ENCODE results near the gene ZNF530. TPM values are rescaled to one million over a fixed set of nuclear protein-coding genes. Genes with fewer than 3 reads are reported as not detected.

The ZNF530 gene
- total RNA-seq, 1 experiment from 2014 or later, result 11.3 TPM

- Histone ChIP-seq H3K27ac (ENCODE audit: low read depth, low read length, poor library complexity, severe bottlenecking) (no peak overlapping the region), H3K9me3 (ENCODE audit: low read depth, low read length, poor library complexity, severe bottlenecking) (peaks cover 100% of the 10 kb centered on the region), H3K27me3 (replicated peaks; ENCODE audit: insufficient read depth, low read depth, low read length, poor library complexity) (no peaks in the 10 kb centered on the region), H3K4me1 (ENCODE audit: insufficient read depth, low read length, poor library complexity, severe bottlenecking) (no peaks in the 10 kb centered on the region), H3K36me3 (ENCODE audit: insufficient read depth, low read length, poor library complexity, severe bottlenecking) (peaks cover 88% of the 10 kb centered on the region), H3K4me3 (ENCODE audit: low read depth, low read length, poor library complexity, severe bottlenecking) (no peak overlapping the region)
- no peak for DNase-seq (ENCODE audit: low spot score)
- ChIA-PET CTCF (no interaction called here), POLR2A (ENCODE audit: low non-redundant PET) (no interaction called here)
- intact Hi-C loops (cut with micrococcal nuclease; ENCODE audit: unreplicated experiment), result no loop called here
- TF ChIP-seq EZH2 (IDR thresholded peaks at IDR 0.05; ENCODE audit: borderline replicate concordance, low read depth, low read length, poor library complexity, severe bottlenecking) (no peak), CTCF (conservative IDR thresholded peaks at IDR 0.05; ENCODE audit: low read depth, low read length) (no peak)
- BruUV-seq (replicated peaks), result no TSS peak
These were observed 21.1 kb downstream of the ZNF530 start for GRCh38 chr19:57620673-57621348.

GRCh38 chr19:57623091-57623490, 23.4 kb downstream of the ZNF530 start:
- TF ChIP-seq CTCF (conservative IDR thresholded peaks at IDR 0.05; ENCODE audit: low read depth, low read length) (no peak), EZH2 (IDR thresholded peaks at IDR 0.05; ENCODE audit: borderline replicate concordance, low read depth, low read length, poor library complexity, severe bottlenecking) (no peak)
- ChIA-PET POLR2A (ENCODE audit: low non-redundant PET) (no interaction called here), CTCF (no interaction called here)
- Histone ChIP-seq H3K9me3 (ENCODE audit: low read depth, low read length, poor library complexity, severe bottlenecking) (peaks cover 86% of the 10 kb centered on the region), H3K4me1 (ENCODE audit: insufficient read depth, low read length, poor library complexity, severe bottlenecking) (no peaks in the 10 kb centered on the region), H3K27me3 (replicated peaks; ENCODE audit: insufficient read depth, low read depth, low read length, poor library complexity) (no peaks in the 10 kb centered on the region), H3K36me3 (ENCODE audit: insufficient read depth, low read length, poor library complexity, severe bottlenecking) (peaks cover 66% of the 10 kb centered on the region), H3K27ac (ENCODE audit: low read depth, low read length, poor library complexity, severe bottlenecking) (no peak overlapping the region), H3K4me3 (ENCODE audit: low read depth, low read length, poor library complexity, severe bottlenecking) (no peak overlapping the region)
- DNase-seq (ENCODE audit: low spot score), result no peak
- no TSS peak for BruUV-seq (replicated peaks)
- intact Hi-C loops (cut with micrococcal nuclease; ENCODE audit: unreplicated experiment), result no loop called here

GRCh38 chr19:57632987-57633831, 33.5 kb downstream of the ZNF530 start, which contains the start of gene ZNF211:
Gene ZNF211, plus strand, starts transcription at chr19:57633168. Its CDS starts 179 bp downstream, at chr19:57633347.
- no TSS peak for BruUV-seq (replicated peaks)
- POLR2A ChIA-PET (ENCODE audit: low non-redundant PET), result no interaction called here
- Histone ChIP-seq H3K27ac (ENCODE audit: low read depth, low read length, poor library complexity, severe bottlenecking) (no peak within 1 kb of the TSS), H3K27me3 (replicated peaks; ENCODE audit: insufficient read depth, low read depth, low read length, poor library complexity) (no peaks in the 10 kb centered on the region), H3K9me3 (ENCODE audit: low read depth, low read length, poor library complexity, severe bottlenecking) (peaks cover 23% of the 10 kb centered on the region), H3K36me3 (ENCODE audit: insufficient read depth, low read length, poor library complexity, severe bottlenecking) (peaks cover 5% of the 10 kb centered on the region), H3K4me3 (ENCODE audit: low read depth, low read length, poor library complexity, severe bottlenecking) (peak within 1 kb of the TSS; percentile 86), H3K4me1 (ENCODE audit: insufficient read depth, low read length, poor library complexity, severe bottlenecking) (no peaks in the 10 kb centered on the region)
- TF ChIP-seq CTCF (conservative IDR thresholded peaks at IDR 0.05; ENCODE audit: low read depth, low read length) (no peak), EZH2 (IDR thresholded peaks at IDR 0.05; ENCODE audit: borderline replicate concordance, low read depth, low read length, poor library complexity, severe bottlenecking) (no peak)
- DNase-seq (ENCODE audit: low spot score), result peak; percentile 97
- intact Hi-C loops (cut with micrococcal nuclease; ENCODE audit: unreplicated experiment), result no loop called here
- CTCF ChIA-PET, result no interaction called here
